ENCODE results near the gene FAM133A.

FAM133A gene

DNA sequence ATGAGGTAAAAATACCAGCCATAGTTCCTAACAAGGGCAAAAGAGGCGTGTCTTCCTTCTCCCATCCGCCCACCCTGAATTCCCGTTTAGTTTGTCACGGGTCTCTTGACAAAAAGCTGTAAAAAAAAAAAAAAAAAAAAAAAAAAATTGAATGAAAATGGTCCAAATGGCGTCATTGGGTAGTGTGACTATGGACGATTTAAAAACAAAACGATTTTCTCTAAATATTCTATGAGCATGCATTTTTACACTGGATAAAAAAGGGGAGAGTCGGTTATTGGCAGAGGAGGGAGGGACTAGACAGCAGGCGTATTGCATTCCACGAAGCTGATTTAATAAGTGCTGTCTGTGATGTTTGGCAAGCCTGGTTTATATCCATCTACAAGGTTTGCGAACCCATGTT, at the start of gene FAM133A:
FAM133A (plus strand) TSS at position 338 of the 403 bp plus-strand sequence. CDS start 35,214 bp downstream, outside the sequence.
- DNase-seq: no peak

DNA sequence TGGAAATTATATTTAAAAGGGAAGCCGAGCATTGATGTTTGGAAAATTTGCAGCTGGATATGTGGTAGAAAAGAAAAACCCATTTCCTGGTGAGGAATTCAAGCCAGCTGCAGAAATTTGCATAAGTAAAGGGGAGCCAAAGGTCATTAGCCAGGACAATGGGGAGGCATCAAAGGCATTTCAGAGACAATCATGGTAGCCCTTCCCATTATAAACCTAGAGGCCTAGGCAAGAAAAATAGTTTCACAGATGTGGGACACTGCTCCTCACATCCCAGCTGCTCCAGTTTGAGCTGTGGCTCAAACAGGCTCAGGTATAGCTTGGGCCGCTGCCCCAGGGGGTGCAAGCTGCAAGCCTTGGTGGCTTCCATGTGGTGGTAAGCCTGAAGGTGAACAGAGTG, 36.4 kb upstream of the FAM133A start:
- no peak for DNase-seq

DNA sequence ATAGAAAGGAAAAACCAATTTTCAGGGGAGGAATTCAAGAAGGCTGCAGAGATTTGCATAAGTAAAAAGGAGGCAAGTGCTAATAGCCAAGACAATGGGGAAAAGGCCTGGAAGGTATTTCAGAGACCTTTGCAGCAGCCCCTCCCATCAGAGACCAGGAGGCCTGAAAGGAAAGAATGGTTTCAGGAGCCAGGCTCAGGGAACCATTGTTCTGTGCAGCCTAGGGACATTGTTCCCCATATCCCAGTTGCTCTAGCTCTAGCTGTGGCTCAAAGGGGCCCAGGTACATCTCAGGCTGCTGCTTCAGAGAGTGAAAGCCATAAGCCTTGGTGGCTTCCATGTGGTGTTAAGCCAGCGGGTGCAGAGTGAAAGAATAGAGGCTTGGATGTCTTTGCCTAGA, 24.6 kb upstream of the FAM133A start:
- DNase-seq: no peak

DNA sequence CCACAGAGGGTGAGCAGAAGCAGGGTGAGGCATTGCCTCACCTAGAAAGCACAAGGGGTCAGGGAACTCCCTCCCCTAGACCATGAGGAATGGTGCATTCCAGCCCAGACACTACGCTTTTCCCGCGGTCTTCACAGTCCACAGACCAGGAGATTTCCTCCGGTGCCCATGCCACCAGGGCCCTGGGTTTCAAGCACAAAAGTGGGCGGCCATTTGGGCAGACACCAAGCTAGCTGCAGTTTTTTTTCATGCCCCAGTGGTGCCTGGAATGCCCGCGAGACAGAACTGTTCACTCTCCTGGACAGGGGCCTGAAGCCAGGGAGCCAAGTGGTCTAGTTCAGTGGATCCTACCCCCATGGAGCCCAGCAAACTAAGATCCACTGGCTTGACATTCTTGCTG, 13.4 kb upstream of the FAM133A start:
- no peak for DNase-seq

DNA sequence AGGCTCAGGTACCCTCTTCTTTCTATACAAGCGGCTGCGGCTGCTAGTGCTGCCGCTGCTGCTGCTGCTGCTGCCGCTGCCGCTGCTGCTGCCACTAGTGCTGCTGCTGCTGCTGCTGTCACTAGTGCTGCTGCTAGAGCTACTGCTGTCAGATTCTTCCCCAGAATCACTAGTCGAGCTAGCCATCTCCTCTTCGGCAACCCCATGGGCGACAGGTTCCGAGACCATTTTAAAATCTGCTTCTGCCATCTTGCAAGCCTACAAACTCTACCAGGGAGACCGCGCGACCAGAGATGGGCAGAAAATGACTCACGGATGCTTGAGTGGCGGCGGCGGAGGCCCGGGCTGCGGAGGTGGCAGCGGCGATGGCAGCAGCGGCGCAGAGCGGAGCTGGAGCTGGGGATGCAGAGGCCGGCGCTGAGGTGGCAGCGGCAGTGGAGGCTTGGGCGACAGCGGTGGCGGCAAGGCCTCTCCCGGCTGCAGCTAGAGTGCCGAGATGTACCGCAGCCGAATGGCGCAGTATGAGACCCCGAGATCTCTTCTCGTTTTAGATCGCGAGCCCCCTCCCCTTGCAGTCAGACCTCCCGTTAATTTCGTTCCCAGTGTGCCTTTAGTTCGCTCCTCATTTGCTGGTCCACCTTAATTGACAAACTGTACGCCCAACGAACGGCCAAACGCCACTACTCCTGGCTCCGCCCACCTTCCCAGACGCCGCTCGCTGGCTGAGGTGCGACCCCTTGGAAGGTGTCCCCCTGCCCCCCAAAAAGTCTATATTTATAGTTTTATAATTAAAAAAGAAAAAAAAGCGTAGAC, 744 bp upstream of the FAM133A start, which contains the start of gene NAP1L3:
NAP1L3 (minus strand) TSS at position 523 of the 813 bp plus-strand sequence; CDS start at position 249, 274 bp downstream.
- DNase-seq: no peak

DNA sequence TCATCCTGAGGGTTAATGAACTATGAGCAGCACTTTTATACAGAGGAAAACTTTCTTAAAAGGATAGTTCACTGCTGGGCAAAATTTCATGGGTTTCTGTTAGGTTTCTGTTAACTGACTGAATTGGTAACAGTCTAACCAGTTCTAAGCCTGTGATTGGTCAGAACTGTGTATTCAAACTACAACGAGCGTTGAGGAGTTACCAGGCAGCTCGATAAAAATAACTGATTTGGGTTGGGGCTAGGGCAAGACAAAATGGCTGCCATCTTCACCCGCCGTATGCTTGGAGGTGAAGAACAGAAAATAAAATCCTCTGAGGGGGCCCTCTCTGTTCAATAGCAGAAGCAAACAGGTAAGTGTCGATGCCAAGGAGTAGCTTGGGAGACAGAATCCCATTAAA, 22.0 kb downstream of the FAM133A start:
- no peak for DNase-seq

DNA sequence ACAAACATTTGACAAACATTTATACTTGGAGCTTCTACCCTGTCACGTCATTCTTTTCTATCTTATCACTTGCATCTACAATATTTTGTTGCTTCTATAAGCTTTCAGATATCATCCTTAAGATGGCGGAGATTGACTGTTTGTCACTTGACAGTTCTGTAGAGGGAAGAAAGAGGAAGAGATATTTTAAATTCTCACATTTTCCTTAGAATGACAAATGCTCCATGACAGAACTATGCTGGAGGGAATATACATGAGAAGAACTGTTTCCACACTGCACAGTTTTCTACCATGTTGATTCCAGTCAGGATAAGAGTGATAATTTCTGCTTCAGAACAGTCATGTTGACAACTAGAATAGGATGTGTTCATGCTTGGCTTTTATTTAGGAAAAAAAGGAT, 29.7 kb downstream of the FAM133A start:
- DNase-seq: no peak

DNA sequence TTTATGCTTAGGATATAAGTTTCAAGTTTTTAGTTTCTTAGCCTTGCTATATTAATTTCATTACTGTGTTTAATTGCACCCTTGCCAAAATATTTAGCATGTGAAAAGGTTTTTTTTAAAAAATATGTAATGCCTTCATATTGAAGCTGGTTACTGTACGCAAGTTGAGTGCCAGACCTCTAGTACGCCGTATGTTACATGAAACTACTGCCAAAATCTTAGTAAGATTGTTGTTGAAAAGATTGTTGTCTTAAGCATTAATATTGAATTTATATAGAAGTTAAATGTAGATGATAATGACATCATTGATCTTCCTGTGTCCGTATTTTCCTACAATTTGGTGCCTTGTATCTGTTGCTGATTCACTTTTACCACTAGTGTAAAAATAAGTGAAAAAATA, 37.1 kb downstream of the FAM133A start:
- DNase-seq: no peak

DNA sequence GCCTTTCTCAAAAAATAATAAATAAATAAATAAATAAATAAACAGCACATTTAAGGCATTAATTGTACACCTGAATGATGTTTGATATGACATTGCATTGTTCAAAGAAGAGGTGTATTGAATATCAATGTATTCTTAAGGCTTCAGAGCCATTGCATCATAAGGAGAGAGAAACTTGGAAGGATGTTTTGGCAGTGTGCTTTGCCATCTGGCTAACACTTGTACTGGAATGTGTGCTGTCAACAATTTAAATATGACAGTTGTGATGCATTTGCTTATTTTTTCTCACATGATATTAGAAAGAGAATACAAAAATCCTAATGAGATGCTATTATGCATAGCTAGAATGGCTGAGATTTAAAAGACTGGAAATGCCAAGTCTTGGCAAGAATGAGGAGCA, 67.8 kb downstream of the FAM133A start:
- no peak for DNase-seq

DNA sequence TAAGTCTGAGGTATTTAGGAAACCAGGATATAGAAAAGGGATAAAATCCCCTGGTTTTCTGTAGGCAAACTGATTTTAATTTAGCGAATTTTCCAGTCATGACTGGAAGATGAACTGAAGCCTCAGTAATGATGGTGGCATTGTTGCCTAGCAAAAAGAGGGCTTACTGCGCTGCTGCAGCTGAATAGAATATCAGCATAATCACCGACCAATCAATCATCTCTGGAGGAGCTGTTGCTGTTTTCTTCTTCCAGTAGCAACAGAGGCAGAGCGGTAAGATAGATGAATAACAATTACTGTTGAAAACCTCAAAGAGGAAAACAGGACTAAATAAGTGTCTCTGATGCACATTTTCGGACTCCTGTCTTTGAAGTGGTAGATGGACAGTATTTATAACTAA, 86.2 kb downstream of the FAM133A start:
- DNase-seq: no peak

All from NCI-H2029 (cell line).